Tibial artery (tissue), 4 donors: ENCODE results near the gene ALOX5AP.

Source experiments
- DNase-seq, 2 donors: peaks; one replicate each; pipeline ENCODE4 v3.0.0-alpha.2; 2019
- H3K27ac ChIP-seq, 2 donors: fragments of 200-600 bp; sonication (generic) in 1 of 2; 1 replicate in 1 of 2; 2 replicates in 1 of 2; pipeline ENCODE4 v1.5.1; 2018 to 2019; ENCODE audit warnings: mild to moderate bottlenecking in 1 of 2
- H3K27me3 ChIP-seq, 2 donors: fragments of 200-600 bp; sonication (generic) in 1 of 2; one replicate each; pipeline versions ENCODE4 v1.5.1 to v1.6.0; 2016 to 2019
- H3K36me3 ChIP-seq, 3 donors: fragments of 200-600 bp; sonication (generic) in 2 of 3; one replicate each; pipeline ENCODE4 v1.5.1; 2016 to 2019; ENCODE audit warnings: mild to moderate bottlenecking in 2 of 3
- H3K4me1 ChIP-seq, 4 donors: fragments of 200-600 bp; sonication (generic) in 2 of 4; 1 replicate in 3 of 4; 2 replicates in 1 of 4; pipeline ENCODE4 v1.5.1; 2016 to 2019
- H3K4me3 ChIP-seq, 2 donors: fragments of 200-600 bp; sonication (generic) in 1 of 2; 1 replicate in 1 of 2; 2 replicates in 1 of 2; pipeline ENCODE4 v1.5.1; 2018 to 2019; ENCODE audit warnings: mild to moderate bottlenecking in 2 of 2
- H3K9me3 ChIP-seq, 3 donors: fragments of 200-600 bp; sonication (generic) in 1 of 3; one replicate each; pipeline ENCODE4 v1.5.1; 2016 to 2019
- intact Hi-C: fragments of 100-400 bp; cut with DNase I; formaldehyde crosslinking; loops from one replicate; pipeline ENCODE4 v1.15.0; 2023; ENCODE audit warnings: low total_unique reads
- TF ChIP-seq, protein P1 (sequence below), 2 experiments: fragments of 200-600 bp in 1 of 2; fragments of 450-650 bp in 1 of 2; IDR thresholded peaks; one replicate each; pipeline ENCODE4 v1.5.1; 2017 to 2019; ENCODE audit warnings: antibody characterized with exemption in 2 of 2, mild to moderate bottlenecking in 1 of 2, moderate library complexity in 1 of 2

Gene ALOX5AP

GRCh38 chr13:30807392-30807791 lies 72.0 kb downstream of the ALOX5AP start:
- DNase-seq, result no peak
- H3K27ac ChIP-seq, result peak overlapping the region in 1 of 2 donors; percentile 19
- intact Hi-C loops, result loop anchor here (5.0 to 10.0 kb wide), 3 partner anchors 35 to 237 kb away; partner anchors contain the start of gene MEDAG
- H3K9me3 ChIP-seq, result no peaks in the 10 kb centered on the region
- H3K27me3 ChIP-seq, result no peaks in the 10 kb centered on the region
- H3K4me1 ChIP-seq, result peaks cover 0 to 34% (median 15%) of the 10 kb centered on the region in 4 donors
- H3K36me3 ChIP-seq, result no peaks in the 10 kb centered on the region
- TF ChIP-seq, protein P1, sequence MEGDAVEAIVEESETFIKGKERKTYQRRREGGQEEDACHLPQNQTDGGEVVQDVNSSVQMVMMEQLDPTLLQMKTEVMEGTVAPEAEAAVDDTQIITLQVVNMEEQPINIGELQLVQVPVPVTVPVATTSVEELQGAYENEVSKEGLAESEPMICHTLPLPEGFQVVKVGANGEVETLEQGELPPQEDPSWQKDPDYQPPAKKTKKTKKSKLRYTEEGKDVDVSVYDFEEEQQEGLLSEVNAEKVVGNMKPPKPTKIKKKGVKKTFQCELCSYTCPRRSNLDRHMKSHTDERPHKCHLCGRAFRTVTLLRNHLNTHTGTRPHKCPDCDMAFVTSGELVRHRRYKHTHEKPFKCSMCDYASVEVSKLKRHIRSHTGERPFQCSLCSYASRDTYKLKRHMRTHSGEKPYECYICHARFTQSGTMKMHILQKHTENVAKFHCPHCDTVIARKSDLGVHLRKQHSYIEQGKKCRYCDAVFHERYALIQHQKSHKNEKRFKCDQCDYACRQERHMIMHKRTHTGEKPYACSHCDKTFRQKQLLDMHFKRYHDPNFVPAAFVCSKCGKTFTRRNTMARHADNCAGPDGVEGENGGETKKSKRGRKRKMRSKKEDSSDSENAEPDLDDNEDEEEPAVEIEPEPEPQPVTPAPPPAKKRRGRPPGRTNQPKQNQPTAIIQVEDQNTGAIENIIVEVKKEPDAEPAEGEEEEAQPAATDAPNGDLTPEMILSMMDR (IDR thresholded peaks at IDR 0.05), result no peak
- no peak overlapping the region for H3K4me3 ChIP-seq

DNA sequence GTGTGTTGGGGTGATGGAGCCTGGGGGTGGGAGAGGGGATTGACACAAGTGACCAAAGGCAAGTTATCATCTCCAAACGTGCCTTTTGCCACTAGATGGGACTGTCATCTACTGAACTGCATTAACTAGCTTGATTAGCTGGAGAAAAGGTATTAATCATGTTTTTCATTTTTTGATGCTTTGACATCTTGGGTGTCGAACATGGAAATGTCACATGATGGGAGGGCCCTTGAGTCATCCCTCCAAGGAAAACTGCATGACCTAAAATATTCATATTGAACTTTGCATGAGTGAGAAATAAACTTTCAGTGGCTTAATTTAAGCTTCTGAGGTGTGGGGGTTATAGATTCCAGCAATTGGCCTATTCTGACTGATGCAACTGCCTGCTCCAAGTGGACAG lies 73.3 kb downstream of the ALOX5AP start:
- Histone ChIP-seq H3K36me3 (no peaks in the 10 kb centered on the region), H3K4me1 (peaks cover 0 to 22% (median 12%) of the 10 kb centered on the region in 4 donors), H3K27ac (no peak overlapping the region), H3K9me3 (no peaks in the 10 kb centered on the region), H3K27me3 (no peaks in the 10 kb centered on the region), H3K4me3 (no peak overlapping the region)
- intact Hi-C loops, result loop anchor here (5.0 to 10.0 kb wide), 3 partner anchors 34 to 236 kb away; partner anchors contain the start of gene MEDAG
- no peak for DNase-seq
- TF ChIP-seq, protein P1 (IDR thresholded peaks at IDR 0.05), result no peak

DNA sequence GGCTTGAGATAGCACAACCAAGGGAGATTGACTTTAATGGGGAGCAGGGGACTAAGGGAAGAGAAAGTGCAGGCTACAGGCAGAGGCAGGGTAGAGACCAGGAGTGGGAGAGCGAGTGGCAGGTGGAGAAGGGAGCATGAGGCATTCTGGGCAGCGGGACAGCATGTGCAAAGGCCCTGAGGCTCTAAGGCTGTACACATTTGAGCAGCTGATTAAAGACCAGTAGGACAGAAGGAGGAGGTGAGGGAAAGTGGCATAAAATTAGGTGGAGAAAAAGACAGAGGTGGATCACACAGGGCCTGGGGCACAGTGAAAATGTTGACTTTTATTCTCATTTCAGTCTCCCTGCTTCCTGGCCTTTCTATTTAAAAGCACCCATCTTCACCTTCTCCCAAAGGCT lies 74.4 kb downstream of the ALOX5AP start:
- Histone ChIP-seq H3K9me3 (no peaks in the 10 kb centered on the region), H3K4me1 (peaks cover 0 to 19% (median 10%) of the 10 kb centered on the region in 4 donors), H3K4me3 (no peak overlapping the region), H3K27me3 (no peaks in the 10 kb centered on the region), H3K27ac (no peak overlapping the region), H3K36me3 (no peaks in the 10 kb centered on the region)
- intact Hi-C loops, result loop anchor here (5.0 to 10.0 kb wide), 3 partner anchors 33 to 235 kb away; partner anchors contain the start of gene MEDAG
- no peak for DNase-seq
- TF ChIP-seq, protein P1 (IDR thresholded peaks at IDR 0.05), result no peak

GRCh38 chr13:30810261-30810701 lies 74.9 kb downstream of the ALOX5AP start:
- H3K36me3 ChIP-seq, result no peaks in the 10 kb centered on the region
- no peak overlapping the region for H3K27ac ChIP-seq
- TF ChIP-seq, protein P1 (IDR thresholded peaks at IDR 0.05), result no peak
- no peak for DNase-seq
- intact Hi-C loops, result no loop called here
- peaks cover 0 to 17% (median 10%) of the 10 kb centered on the region in 4 donors for H3K4me1 ChIP-seq
- H3K9me3 ChIP-seq, result no peaks in the 10 kb centered on the region
- H3K27me3 ChIP-seq, result no peaks in the 10 kb centered on the region
- H3K4me3 ChIP-seq, result no peak overlapping the region

- Histone ChIP-seq H3K4me1 (peaks cover 0 to 12% (median 9%) of the 10 kb centered on the region in 4 donors), H3K4me3 (no peak overlapping the region), H3K36me3 (no peaks in the 10 kb centered on the region), H3K27ac (no peak overlapping the region), H3K27me3 (no peaks in the 10 kb centered on the region), H3K9me3 (no peaks in the 10 kb centered on the region)
- intact Hi-C loops, result no loop called here
- DNase-seq, result no peak
- TF ChIP-seq, protein P1 (IDR thresholded peaks at IDR 0.05), result no peak
These were observed 75.5 kb downstream of the ALOX5AP start for GRCh38 chr13:30810801-30811200.
